DMS 273 (cell line): Measurements from ENCODE around the gene TMEM9.

Experiments
- DNase-seq: peaks from one replicate; lab custom pipeline; 2025; ENCODE audit not compliant: unreplicated experiment; lab: John Stamatoyannopoulos, UW

TMEM9 gene

DNA sequence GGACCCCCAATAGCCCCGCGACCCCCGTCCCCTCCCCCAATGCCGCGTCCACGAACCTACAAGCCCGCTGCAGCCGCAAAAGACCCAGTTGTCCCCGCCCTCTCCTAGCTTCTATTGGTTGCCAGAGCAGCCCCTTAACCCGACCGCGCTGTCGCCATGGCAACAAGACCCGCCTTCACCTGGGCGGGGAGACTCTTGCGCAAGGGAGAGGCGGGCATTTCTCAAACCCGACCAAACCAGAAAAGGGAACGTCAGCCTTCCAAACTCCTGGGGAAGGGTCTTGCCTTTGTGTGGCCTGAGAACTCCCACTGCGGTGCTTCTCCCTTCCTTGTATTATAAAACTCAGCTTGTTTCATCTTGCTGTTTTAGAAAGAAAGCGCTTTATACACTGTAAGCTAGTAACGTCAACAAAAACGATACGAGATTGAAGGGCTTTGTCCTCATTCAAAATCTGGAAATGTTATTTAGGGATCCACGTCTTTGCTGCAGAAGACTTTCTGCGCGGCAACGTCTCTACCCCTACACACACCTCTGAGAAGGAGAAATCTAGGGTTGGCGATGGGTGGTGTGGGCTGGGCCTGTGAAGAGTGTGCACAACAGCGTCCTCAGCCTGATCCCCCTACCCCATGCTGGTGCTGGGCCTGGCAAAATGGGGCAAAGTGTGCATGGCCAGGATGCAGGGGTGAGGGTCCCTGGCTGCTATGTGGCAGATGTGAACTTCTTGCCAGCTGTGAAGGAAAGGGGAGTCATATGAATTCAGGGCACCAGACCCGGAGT is at the start of gene TMEM9:
Gene TMEM9 (minus strand): TSS at position 86 of the 777 bp plus-strand sequence. CDS start 551 bp downstream, outside the sequence.
- peak; percentile 98 for DNase-seq

DNA sequence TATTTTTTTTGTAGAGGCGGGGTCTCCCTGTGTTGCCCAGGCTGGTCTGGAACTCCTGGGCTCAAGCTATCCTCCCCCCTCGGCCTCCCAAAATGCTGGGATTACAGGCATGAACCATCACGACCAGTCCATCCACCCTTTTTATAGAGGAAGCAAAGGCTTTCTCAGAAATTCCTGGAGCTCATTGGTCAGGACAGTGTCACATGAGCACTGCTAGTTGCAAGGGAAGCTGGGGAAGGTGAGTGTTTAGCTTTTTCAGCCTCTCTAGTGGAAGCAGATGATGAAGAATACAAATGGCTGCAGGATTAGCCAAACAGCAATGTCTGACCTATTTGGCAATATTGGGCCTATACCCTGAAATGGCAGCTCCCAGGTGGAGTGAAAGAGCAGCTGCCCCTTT is 44.3 kb upstream of the TMEM9 start:
- no peak for DNase-seq

DNA sequence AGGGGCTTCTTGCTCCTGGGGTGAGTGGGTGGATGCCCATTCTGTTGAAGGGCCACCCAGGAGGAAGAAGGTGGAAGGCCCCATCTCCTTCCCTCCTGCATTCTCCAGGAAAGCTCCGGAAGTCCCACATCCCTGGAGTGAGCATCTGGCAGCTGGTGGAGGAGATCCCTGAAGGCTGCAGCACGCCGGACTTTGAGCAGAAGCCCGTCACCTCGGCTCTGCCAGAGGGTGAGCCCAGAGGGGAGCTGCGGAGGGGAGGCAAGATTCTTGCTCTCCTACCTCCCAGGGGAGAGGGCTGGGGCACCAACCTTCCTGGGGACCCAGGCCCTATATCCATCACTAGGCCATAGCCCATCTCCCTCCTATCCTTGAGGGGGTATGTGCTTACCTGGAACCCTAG is 39.8 kb upstream of the TMEM9 start:
- DNase-seq, result no peak

DNA sequence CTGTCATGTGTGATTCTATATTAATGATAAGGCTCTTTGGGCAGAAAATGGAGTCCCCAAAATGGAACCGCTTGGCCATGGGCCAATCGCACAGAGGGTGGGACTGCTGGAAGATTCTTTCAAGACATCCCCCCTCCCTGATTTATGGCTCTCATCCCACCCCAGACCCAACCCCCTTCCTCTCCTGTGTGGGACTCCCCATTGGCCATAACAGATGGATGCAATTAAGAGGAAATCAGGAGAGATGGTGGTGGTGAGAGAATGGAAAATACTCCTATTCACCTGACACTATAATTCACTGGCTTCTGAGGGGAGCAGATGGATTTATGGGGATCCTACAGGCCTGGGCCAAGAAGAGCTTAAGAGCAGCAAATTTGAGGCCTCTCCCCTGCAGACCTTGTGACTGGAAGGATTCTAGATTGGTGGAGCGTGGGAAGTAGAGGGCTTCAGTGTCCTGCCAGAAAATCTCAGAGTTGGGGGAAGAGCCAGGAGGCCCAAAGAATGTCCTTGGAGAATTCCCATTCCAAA is 38.1 kb upstream of the TMEM9 start:
- DNase-seq, result peak; percentile 56

GRCh38 chr1:201191653-201192260 is 37.5 kb upstream of the TMEM9 start:
- DNase-seq, result no peak

- peak; percentile 30 for DNase-seq
Observed at GRCh38 chr1:201190624-201191051, 36.4 kb upstream of the TMEM9 start, which contains the start of gene IGFN1. Gene IGFN1 (plus strand): TSS chr1:201190824. CDS start chr1:201193294, 2,470 bp downstream.

- DNase-seq, result peak; percentile 30
Observed at GRCh38 chr1:201190005-201190404, 35.7 kb upstream of the TMEM9 start.

DNA sequence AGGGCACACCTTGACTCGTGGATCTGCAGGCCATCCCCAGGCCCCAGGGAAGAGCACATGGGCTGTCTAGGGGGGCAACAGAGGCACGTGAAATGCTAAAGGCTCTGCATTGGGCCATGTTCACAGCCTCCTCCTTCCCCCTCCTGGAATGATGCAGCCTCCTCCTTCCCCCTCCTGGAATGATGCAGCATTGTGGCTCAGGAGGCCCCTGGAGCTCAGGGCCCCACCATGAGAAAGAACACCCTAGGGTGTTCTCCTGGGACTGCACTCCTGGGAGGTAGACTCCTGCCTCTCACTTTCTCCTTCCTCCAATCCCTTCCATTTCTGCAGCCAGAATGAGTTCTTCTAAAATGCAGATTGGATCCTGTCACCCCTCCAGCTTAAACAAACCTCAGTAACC is 34.8 kb upstream of the TMEM9 start:
- no peak for DNase-seq

DNA sequence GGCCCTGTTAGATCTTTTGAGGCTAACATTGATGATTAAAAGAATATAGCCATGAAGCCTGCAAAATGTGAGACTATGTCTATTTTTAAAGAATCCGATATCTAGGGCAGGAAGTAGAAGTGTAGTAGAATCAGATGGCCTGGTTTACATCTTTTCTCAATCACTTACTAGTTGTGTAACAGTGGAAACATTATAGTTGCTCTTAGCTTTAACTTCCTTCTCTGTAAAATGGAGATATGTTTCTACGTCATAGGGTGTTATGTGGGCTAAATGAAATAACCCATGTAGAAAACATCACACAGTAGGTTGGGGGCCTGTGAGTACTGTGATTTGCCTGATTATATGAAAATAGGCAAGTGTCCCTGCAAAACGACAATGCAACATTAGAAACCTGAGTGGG is 31.9 kb upstream of the TMEM9 start:
- no peak for DNase-seq

GRCh38 chr1:201185527-201186128 is 31.4 kb upstream of the TMEM9 start:
- no peak for DNase-seq

DNA sequence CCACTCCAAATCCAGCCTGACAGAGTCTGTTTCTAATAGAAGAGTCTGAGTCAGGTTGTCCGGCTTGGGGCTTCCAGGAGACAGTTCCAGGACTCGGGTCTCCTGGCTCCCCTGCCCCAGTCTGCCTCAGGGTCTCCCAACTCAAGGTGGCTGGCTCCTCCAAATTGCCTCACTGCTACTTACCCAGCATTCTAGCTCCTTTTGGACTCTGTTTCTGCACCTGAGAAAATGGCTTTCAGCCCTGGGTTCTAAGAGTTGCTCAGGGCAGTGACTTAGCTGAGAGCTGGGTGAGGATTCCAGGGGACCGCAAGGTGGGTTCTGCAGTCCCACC is 30.8 kb upstream of the TMEM9 start:
- no peak for DNase-seq

DNA sequence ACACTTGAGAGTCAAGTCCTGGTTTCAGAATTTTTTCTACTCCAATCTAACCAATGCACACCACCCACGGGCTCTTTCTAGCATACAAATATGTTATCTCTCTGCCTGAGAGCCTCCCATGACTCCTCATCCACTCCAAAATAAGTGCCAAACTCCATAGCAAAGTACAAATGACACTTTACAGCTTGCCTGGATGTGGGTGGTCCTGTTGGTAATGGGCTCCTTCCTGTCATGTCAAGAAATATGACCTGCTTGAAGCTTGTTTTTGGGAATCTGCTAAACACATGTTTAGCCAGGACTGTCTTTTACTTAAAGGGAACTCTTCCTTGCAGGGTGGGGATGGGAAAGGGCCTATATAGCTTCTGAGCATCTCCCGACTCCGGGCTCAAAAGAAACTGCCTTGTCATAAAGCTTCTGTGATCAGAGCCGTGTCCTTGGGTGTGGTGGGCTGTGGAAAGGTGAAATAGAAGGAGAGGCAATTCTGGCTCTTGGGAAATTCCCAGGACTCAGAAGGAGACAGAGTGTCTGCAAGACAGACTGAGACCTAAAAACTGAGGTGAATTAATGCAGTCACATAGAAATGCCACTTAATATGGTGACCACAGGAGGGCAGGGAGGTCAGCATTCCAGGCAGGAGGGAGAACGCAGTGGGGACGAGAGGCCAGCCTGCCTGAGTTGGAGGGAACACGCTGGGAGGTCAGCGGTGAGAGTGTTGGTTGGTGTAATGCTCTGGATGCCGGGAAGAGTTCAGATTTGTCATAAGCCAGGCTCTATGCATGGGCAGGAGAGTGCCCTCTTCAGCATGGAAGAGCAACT is 30.2 kb upstream of the TMEM9 start:
- peak; percentile 81 for DNase-seq

GRCh38 chr1:201183753-201184152 is 29.5 kb upstream of the TMEM9 start:
- no peak for DNase-seq

GRCh38 chr1:201183209-201183608 is 28.9 kb upstream of the TMEM9 start:
- no peak for DNase-seq

DNA sequence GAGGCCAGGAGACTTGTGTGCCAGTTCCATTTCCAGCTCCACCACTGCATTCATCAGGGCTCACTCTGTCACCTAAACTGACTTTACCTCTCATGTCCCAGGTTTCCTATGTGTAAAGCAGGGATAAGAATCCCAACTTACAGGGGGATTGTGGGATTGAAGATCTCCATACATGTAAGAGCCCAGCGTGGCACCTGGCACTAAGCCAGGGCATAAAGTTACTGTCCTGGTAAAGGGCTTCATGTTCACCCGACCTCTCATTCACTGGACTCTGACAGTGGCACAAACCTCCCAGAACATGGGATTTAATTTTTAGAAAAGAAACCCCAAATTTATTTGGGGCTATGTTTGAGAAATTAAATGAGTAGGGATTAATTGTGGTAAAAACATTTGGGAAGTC is 27.5 kb upstream of the TMEM9 start:
- peak; percentile 11 for DNase-seq

DNA sequence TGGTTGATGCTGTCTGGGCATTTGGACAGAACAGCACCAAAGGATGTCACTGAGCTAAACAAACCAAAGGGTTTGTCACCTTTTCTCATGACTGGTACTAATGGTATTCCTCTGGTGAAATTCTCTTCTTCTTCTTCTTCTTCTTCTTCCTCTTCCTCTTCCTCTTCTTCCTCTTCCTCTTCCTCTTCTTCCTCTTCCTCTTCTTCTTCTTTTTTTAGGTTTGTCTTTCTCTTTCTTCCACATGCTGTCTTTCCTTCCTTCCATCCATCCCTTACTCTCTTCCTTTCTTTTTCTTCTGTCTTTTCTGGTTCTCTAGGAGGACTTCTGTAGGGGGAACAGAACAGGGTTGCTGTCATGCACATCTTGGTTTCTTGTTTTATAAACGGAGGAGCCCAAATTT is 27.0 kb upstream of the TMEM9 start:
- DNase-seq, result no peak

- no peak for DNase-seq
Observed at GRCh38 chr1:201180901-201181300, 26.6 kb upstream of the TMEM9 start.

DNA sequence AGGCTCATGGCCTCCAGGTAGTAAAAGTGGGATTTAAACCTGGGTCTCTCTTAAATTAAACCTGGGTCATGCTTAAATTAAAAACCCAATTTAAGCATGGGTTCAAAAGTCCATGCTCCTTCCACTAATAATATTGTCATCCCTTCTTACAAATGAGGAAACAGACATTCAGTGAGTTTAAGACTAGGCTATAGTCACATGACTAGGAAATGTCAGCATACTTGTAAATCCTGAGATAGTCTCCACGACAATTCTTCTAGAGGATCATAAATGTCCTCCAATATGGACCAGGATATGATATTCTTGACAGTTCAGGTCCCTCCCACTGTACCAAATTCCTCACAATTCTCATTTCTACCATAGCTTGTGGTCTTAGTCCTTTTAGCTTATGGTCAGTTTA is 25.9 kb upstream of the TMEM9 start:
- no peak for DNase-seq

- DNase-seq, result no peak
Observed at GRCh38 chr1:201178718-201179117, 24.4 kb upstream of the TMEM9 start.

DNA sequence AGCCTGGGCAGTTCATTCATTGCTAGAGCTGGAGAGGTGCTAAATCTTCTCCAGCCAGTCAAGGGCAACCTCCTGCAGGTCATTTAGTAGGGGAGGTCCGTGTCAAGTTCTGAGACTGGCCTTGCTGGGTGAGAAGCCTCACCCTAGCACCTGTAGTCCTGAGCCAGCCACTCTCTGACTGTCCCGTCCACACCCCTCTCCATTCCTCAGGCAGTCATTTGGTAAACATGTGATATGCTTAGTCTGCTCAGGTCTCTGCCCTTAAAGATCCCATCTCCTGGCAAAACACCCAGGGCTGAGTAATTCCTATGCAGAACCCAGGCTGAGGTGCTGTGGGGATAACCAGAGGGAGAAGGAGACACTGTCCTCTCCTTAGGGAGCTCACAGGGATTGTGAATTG is 22.7 kb upstream of the TMEM9 start:
- DNase-seq, result no peak

- no peak for DNase-seq
Observed at GRCh38 chr1:201175820-201176500, 21.7 kb upstream of the TMEM9 start.
